T-helper 2 cell treated with Interferon-gamma antibody and Interleukin-4, amounts not matched to agents 5 μg/mL and 100 μg/mL, for 36 hours (primary cell): ENCODE measurements around the gene NLRP12.
"Not testable (repeated sequence)": the region's sequence is repeated elsewhere in the genome, so short reads cannot be mapped to it uniquely, and the experiment has no call there.

Experiments used
- DNase-seq: peaks from one replicate; pipeline ENCODE4 v3.0.0; 2021; ENCODE audit warnings: low spot score
- H3K27ac Mint-ChIP-seq: one replicate; pipeline ENCODE4 v1.8.0; 2021; ENCODE audit warnings: mild to moderate bottlenecking, mixed read lengths
- H3K27me3 Mint-ChIP-seq: one replicate; pipeline ENCODE4 v1.8.0; 2021; ENCODE audit warnings: low read depth, mixed read lengths
- H3K36me3 Mint-ChIP-seq: one replicate; pipeline ENCODE4 v1.8.0; 2021; ENCODE audit warnings: low read depth, mixed read lengths
- H3K4me1 Mint-ChIP-seq: one replicate; pipeline ENCODE4 v1.8.0; 2021; ENCODE audit warnings: low read depth, mixed read lengths
- H3K4me3 Mint-ChIP-seq: one replicate; pipeline ENCODE4 v1.8.0; 2022; ENCODE audit warnings: mild to moderate bottlenecking, moderate library complexity, mixed read lengths
- H3K9me3 Mint-ChIP-seq: one replicate; pipeline ENCODE4 v1.8.0; 2021; ENCODE audit warnings: mixed read lengths

NLRP12 gene, protein sequence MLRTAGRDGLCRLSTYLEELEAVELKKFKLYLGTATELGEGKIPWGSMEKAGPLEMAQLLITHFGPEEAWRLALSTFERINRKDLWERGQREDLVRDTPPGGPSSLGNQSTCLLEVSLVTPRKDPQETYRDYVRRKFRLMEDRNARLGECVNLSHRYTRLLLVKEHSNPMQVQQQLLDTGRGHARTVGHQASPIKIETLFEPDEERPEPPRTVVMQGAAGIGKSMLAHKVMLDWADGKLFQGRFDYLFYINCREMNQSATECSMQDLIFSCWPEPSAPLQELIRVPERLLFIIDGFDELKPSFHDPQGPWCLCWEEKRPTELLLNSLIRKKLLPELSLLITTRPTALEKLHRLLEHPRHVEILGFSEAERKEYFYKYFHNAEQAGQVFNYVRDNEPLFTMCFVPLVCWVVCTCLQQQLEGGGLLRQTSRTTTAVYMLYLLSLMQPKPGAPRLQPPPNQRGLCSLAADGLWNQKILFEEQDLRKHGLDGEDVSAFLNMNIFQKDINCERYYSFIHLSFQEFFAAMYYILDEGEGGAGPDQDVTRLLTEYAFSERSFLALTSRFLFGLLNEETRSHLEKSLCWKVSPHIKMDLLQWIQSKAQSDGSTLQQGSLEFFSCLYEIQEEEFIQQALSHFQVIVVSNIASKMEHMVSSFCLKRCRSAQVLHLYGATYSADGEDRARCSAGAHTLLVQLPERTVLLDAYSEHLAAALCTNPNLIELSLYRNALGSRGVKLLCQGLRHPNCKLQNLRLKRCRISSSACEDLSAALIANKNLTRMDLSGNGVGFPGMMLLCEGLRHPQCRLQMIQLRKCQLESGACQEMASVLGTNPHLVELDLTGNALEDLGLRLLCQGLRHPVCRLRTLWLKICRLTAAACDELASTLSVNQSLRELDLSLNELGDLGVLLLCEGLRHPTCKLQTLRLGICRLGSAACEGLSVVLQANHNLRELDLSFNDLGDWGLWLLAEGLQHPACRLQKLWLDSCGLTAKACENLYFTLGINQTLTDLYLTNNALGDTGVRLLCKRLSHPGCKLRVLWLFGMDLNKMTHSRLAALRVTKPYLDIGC

DNA sequence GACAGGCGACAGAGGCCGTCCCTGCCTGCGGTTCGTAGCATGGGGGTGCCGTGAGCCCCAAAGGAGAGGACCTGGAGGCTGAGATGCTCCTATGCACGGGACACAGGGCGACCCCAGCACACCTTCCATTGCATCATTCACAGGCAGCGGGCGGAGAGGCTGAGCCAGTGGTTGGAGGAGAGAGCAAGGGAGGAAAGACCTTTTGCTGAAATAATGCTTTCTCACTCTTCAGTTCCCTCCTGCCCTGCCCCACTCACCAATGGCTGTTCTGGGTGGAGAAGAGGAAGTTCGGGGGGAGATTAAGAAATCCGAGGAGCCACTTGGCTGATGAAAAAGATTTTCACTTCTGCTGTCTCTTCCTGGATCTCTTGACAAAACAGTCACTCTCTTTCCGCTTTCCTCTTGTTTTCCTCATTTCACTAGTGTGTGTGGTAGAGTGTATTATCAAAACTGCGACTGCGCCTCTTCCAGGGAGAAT is at the start of gene NLRP12:
Gene NLRP12 (minus strand): TSS at position 181 of the 478 bp plus-strand sequence. CDS start 140 bp downstream, at position 41.
- Mint-ChIP-seq H3K27me3 (peaks cover 6% of the 10 kb centered on the region), H3K4me3 (no peak within 1 kb of the TSS), H3K27ac (no peak within 1 kb of the TSS), H3K4me1 (peaks cover 2% of the 10 kb centered on the region), H3K9me3 (no peaks in the 10 kb centered on the region), H3K36me3 (no peaks in the 10 kb centered on the region)
- DNase-seq, result no peak

DNA sequence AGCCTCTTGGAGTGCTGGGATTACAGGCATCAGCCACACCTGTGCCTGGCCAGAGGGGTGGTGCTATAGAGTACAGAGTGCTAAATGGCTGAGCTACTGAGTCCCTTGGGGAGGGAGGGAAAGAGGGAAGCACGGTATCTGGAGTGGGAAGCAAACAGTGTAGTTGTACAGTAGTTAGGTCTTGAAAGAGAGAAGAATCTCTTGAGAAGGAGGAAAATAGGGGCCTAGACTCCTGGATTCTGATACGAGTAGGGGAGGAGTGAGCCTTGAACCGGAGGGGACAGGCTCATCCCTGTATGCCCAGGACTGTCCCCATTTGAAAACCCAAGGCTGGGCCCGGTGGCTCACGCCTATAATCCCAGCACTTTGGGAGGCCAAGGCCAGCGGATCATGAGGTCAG is 48.6 kb upstream of the NLRP12 start:
- Mint-ChIP-seq H3K4me3 (peak overlapping the region; percentile 10), H3K9me3 (peaks cover 4% of the 10 kb centered on the region), H3K36me3 (peaks cover 50% of the 10 kb centered on the region), H3K27ac (peak overlapping the region; percentile 69), H3K4me1 (peaks cover 52% of the 10 kb centered on the region), H3K27me3 (no peaks in the 10 kb centered on the region)
- no peak for DNase-seq

DNA sequence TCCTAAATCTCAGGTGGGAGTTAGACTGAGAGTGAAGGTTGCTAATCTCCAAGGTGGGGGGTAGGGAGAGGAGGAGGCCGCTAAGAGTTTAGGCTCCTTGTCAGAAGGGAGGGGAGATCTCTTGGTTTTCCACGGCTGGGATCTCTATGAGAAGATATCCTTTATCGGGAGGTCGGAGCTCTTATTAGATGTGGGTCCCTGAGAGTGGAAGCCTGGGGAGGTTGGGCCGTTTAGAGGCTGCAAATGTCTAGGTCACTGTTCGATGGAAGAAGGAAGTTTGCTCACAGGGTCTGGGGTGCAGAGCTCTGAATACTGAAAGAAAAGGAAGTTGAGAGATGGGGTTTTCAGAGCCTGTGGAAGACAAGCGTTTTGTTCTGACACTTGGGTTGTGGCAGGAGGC is 47.3 kb upstream of the NLRP12 start:
- H3K4me3 Mint-ChIP-seq, result peak overlapping the region; percentile 88
- H3K27ac Mint-ChIP-seq, result peak overlapping the region; percentile 84
- peaks cover 48% of the 10 kb centered on the region for H3K4me1 Mint-ChIP-seq
- H3K36me3 Mint-ChIP-seq, result peaks cover 43% of the 10 kb centered on the region
- DNase-seq, result no peak
- H3K27me3 Mint-ChIP-seq, result no peaks in the 10 kb centered on the region
- H3K9me3 Mint-ChIP-seq, result peaks cover 4% of the 10 kb centered on the region

DNA sequence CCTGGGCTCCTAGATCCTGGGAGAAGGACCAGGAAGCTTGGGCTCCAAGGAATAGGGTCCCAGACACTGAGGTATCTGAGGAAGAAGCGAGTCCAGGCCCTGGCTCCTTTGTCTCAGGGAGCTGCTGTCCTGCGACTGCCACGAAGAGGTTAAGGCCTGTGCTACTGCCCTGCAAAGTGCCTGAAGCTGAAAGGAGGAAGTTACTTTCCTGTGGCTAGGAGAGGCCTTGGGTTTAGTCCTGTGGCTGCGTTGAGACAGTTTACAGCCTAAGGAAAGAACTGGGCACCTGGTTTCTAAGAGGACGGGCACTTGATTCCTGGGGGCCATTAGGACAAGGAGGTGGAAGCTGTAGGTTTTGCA is 46.4 kb upstream of the NLRP12 start:
- Mint-ChIP-seq H3K4me1 (peaks cover 50% of the 10 kb centered on the region), H3K27me3 (no peaks in the 10 kb centered on the region), H3K4me3 (peak overlapping the region; percentile 88), H3K9me3 (peaks cover 4% of the 10 kb centered on the region), H3K36me3 (peaks cover 39% of the 10 kb centered on the region), H3K27ac (peak overlapping the region; percentile 90)
- DNase-seq, result no peak

DNA sequence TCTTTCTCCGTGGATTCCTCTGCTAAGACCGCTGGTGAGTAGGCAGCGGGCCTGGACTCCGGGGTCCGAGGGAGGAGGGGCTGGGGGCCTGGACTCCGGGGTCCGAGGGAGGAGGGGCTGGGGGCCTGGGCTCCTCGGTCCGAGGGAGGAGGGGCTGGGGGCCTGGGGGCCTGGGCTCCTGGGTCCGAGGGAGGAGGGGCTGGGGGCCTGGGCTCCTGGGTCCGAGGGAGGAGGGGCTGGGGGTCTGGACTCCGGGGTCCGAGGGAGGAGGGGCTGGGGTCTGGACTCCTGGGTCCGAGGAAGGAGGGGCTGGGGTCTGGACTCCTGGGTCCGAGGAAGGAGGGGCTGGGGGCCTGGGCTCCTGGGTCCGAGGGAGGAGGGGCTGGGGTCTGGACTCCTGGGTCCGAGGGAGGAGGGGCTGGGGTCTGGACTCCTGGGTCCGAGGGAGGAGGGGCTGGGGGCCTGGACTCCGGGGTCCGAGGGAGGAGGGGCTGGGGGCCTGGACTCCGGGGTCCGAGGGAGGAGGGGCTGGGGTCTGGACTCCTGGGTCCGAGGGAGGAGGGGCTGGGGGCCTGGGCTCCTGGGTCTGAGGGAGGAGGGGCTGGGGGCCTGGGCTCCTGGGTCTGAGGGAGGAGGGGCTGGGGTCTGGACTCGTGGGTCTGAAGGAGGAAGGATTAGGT is 45.8 kb upstream of the NLRP12 start:
- H3K27me3 Mint-ChIP-seq, H3K9me3 Mint-ChIP-seq, DNase-seq: not testable (repeated sequence)
- peak overlapping the region; percentile 90 for H3K27ac Mint-ChIP-seq
- H3K36me3 Mint-ChIP-seq, result peaks cover 36% of the 10 kb centered on the region
- H3K4me1 Mint-ChIP-seq, result peaks cover 50% of the 10 kb centered on the region
- peak overlapping the region; percentile 99 for H3K4me3 Mint-ChIP-seq

DNA sequence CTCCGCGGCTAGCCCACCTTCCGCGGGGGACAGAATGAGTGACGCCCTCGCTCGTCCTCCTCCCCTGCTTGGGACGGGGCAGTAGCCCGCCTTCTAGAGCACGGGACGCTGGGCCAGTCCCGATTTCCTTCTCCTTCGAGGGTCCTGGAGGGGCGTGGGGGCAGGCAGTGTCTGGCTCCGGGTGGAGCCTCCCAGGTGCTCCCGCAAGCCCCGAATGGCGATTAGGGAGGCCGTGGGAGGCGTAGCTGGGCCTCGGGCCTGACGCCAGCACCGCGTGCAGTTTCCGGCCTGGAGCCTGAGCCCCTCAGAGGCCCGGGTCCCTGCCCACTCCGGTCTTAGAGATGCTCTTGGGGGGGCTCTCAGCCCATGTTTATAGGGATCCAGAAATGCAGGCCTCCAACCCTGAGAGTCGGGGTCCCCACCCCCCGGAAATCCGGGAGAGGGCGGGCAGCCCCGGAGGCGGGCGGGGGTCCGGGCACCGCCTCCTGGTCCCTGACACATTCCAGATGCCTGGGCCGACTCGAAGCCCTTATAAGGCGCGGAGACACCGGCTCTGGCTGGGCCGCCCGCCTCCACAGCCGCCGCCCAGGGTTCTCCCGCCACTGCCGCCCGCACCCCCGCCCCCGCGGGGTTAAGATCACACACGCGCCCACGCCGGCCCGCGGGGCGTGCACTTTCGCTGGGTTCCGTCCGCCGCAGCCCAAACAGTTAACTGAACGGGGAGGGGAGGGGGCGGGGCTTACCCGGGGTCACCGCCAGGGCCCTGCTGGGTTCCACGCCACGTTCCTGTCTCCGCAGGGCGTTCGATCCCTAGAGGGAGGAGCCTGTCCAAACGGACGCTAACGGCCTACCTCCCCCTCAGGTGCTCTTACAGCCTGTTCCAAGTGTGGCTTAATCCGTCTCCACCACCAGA is 45.0 kb upstream of the NLRP12 start:
- peak overlapping the region; percentile 99 for H3K4me3 Mint-ChIP-seq
- peak; percentile 93 for DNase-seq
- peaks cover 42% of the 10 kb centered on the region for H3K4me1 Mint-ChIP-seq
- no peaks in the 10 kb centered on the region for H3K9me3 Mint-ChIP-seq
- H3K27me3 Mint-ChIP-seq, result no peaks in the 10 kb centered on the region
- peak overlapping the region; percentile 90 for H3K27ac Mint-ChIP-seq
- H3K36me3 Mint-ChIP-seq, result peaks cover 28% of the 10 kb centered on the region

DNA sequence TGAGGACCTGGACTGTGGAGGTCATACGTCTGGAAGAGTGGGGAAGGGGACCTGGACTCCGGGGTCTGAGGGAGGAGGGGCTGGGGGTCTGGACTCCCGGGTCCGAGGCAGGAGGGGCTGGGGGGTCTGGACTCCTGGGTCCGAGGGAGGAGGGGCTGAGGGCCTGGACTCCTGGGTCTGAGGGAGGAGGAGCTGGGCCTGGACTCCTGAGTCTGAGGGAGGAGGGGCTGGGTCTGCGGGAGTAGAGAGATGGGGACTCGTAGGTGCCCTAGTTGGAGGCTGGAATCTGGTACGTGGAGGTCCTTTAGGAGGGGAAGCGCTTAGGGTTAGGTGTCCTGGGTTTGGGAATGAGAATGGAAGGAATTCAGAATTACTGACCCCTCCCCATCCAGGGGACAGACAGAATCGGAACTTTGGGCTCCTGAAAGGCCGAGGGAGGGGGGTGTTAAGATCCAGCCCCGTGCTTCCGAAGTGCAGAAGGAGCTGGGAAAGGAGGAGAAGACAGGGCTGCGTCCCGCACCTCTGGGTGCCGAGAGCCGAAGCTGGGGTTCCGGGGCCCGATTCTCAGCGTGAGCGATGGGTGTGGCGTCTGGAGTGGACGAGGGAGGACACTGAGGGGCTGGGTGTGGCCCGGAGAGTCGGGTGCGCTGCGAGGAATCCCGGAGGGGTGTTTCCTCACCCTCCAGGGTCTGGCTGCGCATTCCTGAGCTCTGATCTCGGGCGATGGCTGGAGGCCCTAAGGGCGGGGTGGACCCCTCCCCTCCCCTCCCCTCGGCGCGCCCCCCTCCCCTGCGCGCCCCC is 44.2 kb upstream of the NLRP12 start:
- Mint-ChIP-seq H3K36me3 (peaks cover 19% of the 10 kb centered on the region), H3K9me3 (no peaks in the 10 kb centered on the region), H3K27me3 (no peaks in the 10 kb centered on the region), H3K4me1 (peaks cover 34% of the 10 kb centered on the region), H3K4me3 (peak overlapping the region; percentile 99), H3K27ac (peak overlapping the region; percentile 96)
- peak; percentile 52 for DNase-seq

DNA sequence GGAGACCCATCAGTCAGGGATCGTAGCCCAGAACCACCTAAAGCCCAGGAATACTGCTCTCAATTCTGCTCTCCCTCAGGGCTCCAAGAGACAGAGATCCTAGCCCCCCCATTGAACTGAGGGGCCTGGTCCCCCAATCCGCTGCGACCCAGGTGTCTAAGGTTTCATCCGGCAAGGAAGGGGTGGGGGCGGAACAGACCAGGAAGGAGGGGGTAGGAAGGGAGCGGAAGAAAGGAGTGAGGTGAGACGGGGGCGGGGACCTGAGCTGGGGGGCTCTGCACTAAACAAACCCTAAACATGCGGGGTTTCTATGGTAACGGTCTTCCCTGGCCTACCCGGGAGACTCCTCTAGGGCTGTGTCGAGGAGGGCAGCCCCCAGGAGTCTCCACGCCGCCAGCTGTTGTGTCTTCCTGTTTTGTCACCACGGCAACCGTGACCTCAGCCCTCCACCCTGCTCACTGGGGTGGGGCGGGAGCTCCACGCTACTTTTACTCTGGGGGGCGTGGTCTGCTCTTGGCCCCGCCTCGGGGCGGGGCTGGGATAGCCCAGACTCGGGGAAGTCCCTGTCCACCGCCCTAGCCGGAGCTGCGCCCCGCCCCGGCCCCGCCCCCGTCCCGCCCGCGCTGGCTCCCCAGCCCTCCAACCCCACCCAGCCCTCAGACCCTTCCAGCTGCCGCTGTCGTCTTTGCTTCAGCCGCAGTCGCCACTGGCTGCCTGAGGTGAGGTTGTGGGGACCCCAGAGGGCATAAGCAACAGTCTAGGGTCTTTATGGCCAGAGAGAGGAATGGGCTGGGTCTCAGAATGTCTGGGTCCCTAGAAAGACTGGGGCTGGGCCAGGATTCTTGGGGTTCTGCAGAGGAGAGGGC is 43.3 kb upstream of the NLRP12 start, which contains the start of gene MYADM:
Gene MYADM (plus strand): TSS at position 659 of the 866 bp plus-strand sequence. CDS start 5,647 bp downstream, outside the sequence.
- Mint-ChIP-seq H3K4me1 (peaks cover 30% of the 10 kb centered on the region), H3K9me3 (no peaks in the 10 kb centered on the region), H3K27ac (peak within 1 kb of the TSS; percentile 98), H3K36me3 (peaks cover 14% of the 10 kb centered on the region), H3K4me3 (peak within 1 kb of the TSS; percentile 99), H3K27me3 (no peaks in the 10 kb centered on the region)
- peak; percentile 98 for DNase-seq

DNA sequence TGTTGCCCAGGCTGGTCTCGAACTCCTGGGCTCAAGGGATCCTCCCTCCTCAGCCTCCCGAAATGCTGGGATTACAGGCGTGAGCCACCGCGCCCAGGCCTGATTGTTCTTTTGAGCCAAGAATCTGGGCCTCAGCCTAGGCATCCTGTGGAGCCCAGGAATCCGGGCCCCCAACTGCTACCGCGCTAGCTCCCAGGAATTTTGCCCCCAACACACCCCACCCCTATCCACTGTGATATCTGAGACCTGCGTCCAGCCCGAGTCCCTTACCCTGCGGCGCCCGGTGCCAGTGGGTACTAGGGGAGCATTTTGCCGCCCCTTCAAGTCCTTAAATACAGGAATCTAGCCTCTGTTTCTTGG is 42.7 kb upstream of the NLRP12 start:
- no peaks in the 10 kb centered on the region for H3K9me3 Mint-ChIP-seq
- peaks cover 30% of the 10 kb centered on the region for H3K4me1 Mint-ChIP-seq
- peaks cover 14% of the 10 kb centered on the region for H3K36me3 Mint-ChIP-seq
- DNase-seq, result no peak
- no peaks in the 10 kb centered on the region for H3K27me3 Mint-ChIP-seq
- peak overlapping the region; percentile 99 for H3K4me3 Mint-ChIP-seq
- H3K27ac Mint-ChIP-seq, result peak overlapping the region; percentile 98

DNA sequence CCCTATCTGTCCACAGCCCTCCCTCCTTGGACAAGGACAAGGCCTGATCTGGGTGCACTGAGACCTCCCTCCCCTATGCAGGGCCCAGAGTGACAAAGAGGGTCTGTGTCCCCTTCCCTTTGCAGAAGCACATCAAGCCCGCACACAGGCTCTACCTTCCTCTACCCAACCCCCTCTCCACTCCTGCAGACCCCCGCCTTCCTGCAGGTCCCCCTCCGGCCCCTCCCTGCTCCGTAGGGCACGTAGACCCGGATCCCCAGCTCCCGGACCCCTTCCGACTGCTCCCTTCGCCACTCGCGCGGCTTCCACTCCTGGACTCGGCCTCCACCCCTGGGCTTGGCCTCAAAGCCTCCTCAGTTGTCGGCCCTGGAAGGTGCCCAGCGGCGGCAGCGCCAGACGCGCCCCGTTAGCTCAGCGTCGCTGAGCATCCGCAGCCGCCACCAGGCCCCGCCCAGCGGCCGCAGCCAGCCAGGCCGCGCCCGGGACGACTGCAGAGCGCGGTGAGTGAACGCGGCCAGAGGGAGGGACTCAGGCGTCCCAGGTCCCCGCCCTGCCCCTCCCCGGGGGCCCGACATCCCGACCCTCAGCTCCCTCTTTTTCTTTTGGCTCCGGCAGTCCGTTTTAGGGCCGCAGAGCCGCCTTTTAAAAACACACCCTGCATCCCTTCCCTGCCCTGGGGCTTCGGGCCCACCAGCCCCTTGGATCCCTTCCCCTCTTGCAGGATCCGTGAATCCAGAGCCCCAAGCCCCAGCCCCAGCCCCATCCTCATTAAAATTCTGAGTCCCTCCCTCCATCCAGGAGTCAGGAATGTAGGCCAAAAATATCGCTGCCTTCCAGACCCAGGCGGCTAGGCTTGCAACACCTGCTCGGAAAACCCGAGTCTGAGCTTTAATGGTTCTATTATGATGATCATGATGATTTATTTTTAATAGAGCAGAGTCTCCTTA is 42.1 kb upstream of the NLRP12 start:
- Mint-ChIP-seq H3K36me3 (peaks cover 9% of the 10 kb centered on the region), H3K4me3 (peak overlapping the region; percentile 99), H3K9me3 (no peaks in the 10 kb centered on the region), H3K27me3 (no peaks in the 10 kb centered on the region), H3K4me1 (peaks cover 25% of the 10 kb centered on the region), H3K27ac (peak overlapping the region; percentile 98)
- DNase-seq, result peak; percentile 69

DNA sequence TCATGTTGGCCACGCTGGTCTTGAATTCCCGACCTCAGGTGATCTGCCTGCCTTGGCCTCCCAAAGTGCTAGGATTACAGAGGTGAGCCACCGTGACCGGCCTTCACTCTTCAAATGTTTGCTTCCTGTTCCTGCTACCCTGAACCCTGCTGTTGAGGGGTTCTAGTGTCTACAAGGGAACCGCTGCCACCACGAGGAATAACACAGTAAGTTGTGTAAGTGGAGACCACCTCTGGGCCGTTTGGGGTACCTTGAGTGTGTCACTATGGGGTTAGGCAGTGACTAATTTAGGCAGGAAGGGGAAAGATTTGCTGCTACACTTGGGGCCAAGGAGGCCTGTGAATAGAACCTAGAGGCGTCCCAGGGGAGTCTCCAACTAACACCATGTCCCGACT is 41.4 kb upstream of the NLRP12 start:
- H3K4me1 Mint-ChIP-seq, result peaks cover 20% of the 10 kb centered on the region

More for the DNA sequence above, 41.4 kb upstream of the NLRP12 start:
- Mint-ChIP-seq H3K36me3 (peaks cover 4% of the 10 kb centered on the region), H3K27me3 (no peaks in the 10 kb centered on the region), H3K9me3 (no peaks in the 10 kb centered on the region), H3K4me3 (peak overlapping the region; percentile 84), H3K27ac (peak overlapping the region; percentile 98)
- no peak for DNase-seq
